GM12878 (cell line): ENCODE data around the gene DNAJA4. TPM values are rescaled to one million over a fixed set of nuclear protein-coding genes. Genes with fewer than 3 reads are reported as not detected.

Source experiments
- BCL11A ChIP-seq: IDR thresholded peaks from 2 replicates; pipeline ENCODE4 v1.6.1; 2011; ENCODE audit warnings: low read depth, low read length
- BMI1 ChIP-seq: fragments of 450-650 bp; IDR thresholded peaks from 2 replicates; pipeline ENCODE4 v1.6.1; 2016; ENCODE audit warnings: mild to moderate bottlenecking, moderate library complexity, borderline replicate concordance
- CBFB ChIP-seq: IDR thresholded peaks from 2 replicates; pipeline ENCODE4 v1.6.1; 2016; ENCODE audit warnings: antibody characterized with exemption, low read depth
- CREM ChIP-seq: IDR thresholded peaks from 2 replicates; pipeline ENCODE4 v1.6.1; 2014; ENCODE audit warnings: antibody characterized with exemption, low read depth
- GABPA ChIP-seq: IDR thresholded peaks from 2 replicates; pipeline ENCODE4 v1.6.1; 2014; ENCODE audit warnings: antibody characterized with exemption, low read depth, mild to moderate bottlenecking, inconsistent platforms
- HDAC6 ChIP-seq: fragments of 200-600 bp; sonication (generic); IDR thresholded peaks from one replicate; pipeline ENCODE4 v1.8.0; 2017; ENCODE audit warnings: antibody characterized with exemption; ENCODE audit not compliant: unreplicated experiment
- IKZF1 ChIP-seq: fragments of 450-650 bp; conservative IDR thresholded peaks from 2 replicates; pipeline ENCODE4 v1.6.1; 2017; ENCODE audit warnings: antibody characterized with exemption, mild to moderate bottlenecking
- IRF4 ChIP-seq: IDR thresholded peaks from 2 replicates; pipeline ENCODE4 v1.6.1; 2011; ENCODE audit warnings: low read depth, low read length
- JUND ChIP-seq: IDR thresholded peaks from 2 replicates; pipeline ENCODE4 v1.6.1; 2012; ENCODE audit warnings: low read depth, mild to moderate bottlenecking, low read length, improper control_type of control experiment, moderate library complexity
- KAT2A ChIP-seq: conservative IDR thresholded peaks from 2 replicates; pipeline ENCODE4 v1.6.1; 2011; ENCODE audit warnings: low read depth, low read length; ENCODE audit not compliant: control insufficient read depth
- MTA3 ChIP-seq: IDR thresholded peaks from 2 replicates; pipeline ENCODE4 v1.6.1; 2012; ENCODE audit warnings: low read length, inconsistent platforms, borderline replicate concordance
- MYC ChIP-seq: IDR thresholded peaks from 2 replicates; pipeline ENCODE4 v1.6.1; 2011; ENCODE audit warnings: mild to moderate bottlenecking, low read length, moderate library complexity, inconsistent platforms; ENCODE audit not compliant: insufficient read depth, insufficient replicate concordance, insufficient read length, severe bottlenecking
- NFYA ChIP-seq: IDR thresholded peaks from 2 replicates; pipeline ENCODE4 v1.6.1; 2011; ENCODE audit warnings: low read depth, mild to moderate bottlenecking, low read length, improper control_type of control experiment, borderline replicate concordance
- NR2C2 ChIP-seq: IDR thresholded peaks from 2 replicates; pipeline ENCODE4 v1.6.1; 2011; ENCODE audit warnings: borderline replicate concordance, low read depth; ENCODE audit not compliant: control insufficient read depth, insufficient read length
- PAX5 ChIP-seq: IDR thresholded peaks from 2 replicates; pipeline ENCODE4 v1.6.1; 2011; ENCODE audit warnings: low read depth, low read length, borderline replicate concordance
- PRDM15 ChIP-seq: fragments of 450-650 bp; formaldehyde crosslinking; IDR thresholded peaks from 2 replicates; pipeline ENCODE4 v1.4.0; 2020; ENCODE audit warnings: mild to moderate bottlenecking, moderate library complexity
- SREBF2 ChIP-seq: IDR thresholded peaks from 2 replicates; pipeline ENCODE4 v1.6.1; 2012; ENCODE audit warnings: mild to moderate bottlenecking, low read length
- TCF12 ChIP-seq: IDR thresholded peaks from 2 replicates; pipeline ENCODE4 v1.6.1; 2011; ENCODE audit warnings: low read depth, mild to moderate bottlenecking, low read length
- YY1 ChIP-seq: IDR thresholded peaks from 2 replicates; pipeline ENCODE4 v1.6.1; 2011; ENCODE audit warnings: low read depth, mild to moderate bottlenecking, low read length
- polyA plus RNA-seq, 11 experiments: library from polyadenylated mRNA; depleted of rRNA in 4 of 11; unstranded in 6 of 11; stranded (reverse) in 5 of 11; fragments of >200 nt; fragmentation: Nextera tagmentation in 4 of 11; fragmentation: Illumina TruSeq in 1 of 11; extraction: Ambion mirVana in 4 of 11; extraction: Trizol in 1 of 11; gene quantifications; 1 replicate in 1 of 11; 2 replicates in 10 of 11; pipeline versions ENCODE4 v1.2.1 to v1.2.3, GENCODE V29; 2011 to 2016; ENCODE audit warnings: inconsistent platforms in 2 of 11, missing spikeins in 2 of 11, low read depth in 1 of 11
- total RNA-seq, 4 experiments: library from RNA; depleted of rRNA in 3 of 4; stranded (reverse); fragments of >200 nt in 3 of 4; fragmentation: Illumina TruSeq in 1 of 4; extraction: Trizol in 1 of 4; gene quantifications; 2 replicates each; pipeline versions ENCODE4 v1.2.1 to v1.2.3, GENCODE V29; 2013 to 2021
- TF ChIP-seq, protein P1 (sequence below): fragments of 450-650 bp; IDR thresholded peaks from 2 replicates; pipeline ENCODE4 v1.6.1; 2017; ENCODE audit warnings: borderline replicate concordance
- TF ChIP-seq, protein P2 (sequence below): IDR thresholded peaks from 2 replicates; pipeline ENCODE4 v1.6.1; 2012; ENCODE audit warnings: low read depth, low read length, improper control_type of control experiment
- TF ChIP-seq, protein P3 (sequence below): fragments of 450-650 bp; IDR thresholded peaks from 2 replicates; pipeline ENCODE4 v1.6.1; 2017; ENCODE audit warnings: low read depth, mild to moderate bottlenecking, moderate library complexity
- TF ChIP-seq, protein P4 (sequence below): IDR thresholded peaks from 2 replicates; pipeline ENCODE4 v1.6.1; 2011; ENCODE audit warnings: borderline replicate concordance, low read depth, mild to moderate bottlenecking, moderate library complexity, low read length; ENCODE audit not compliant: insufficient read depth, poor library complexity, severe bottlenecking

Gene DNAJA4
- total and polyA plus RNA-seq, 10 of the 15 experiments (the other 5 are each of a cell fraction or from before 2014, with no cell fraction given) = 0.01 to 10.4 (median 4.1) TPM

GRCh38 chr15:78301326-78301725 lies 37.0 kb downstream of the DNAJA4 start (continued):
- TF ChIP-seq PAX5 (no peak), NFYA (no peak), MYC (no peak), NR2C2 (no peak), KAT2A (no peak), IKZF1 (peak; percentile 35; the same call in 1 of the 2 replicates), CREM (no peak; the same call in 1 of the 2 replicates), SREBF2 (no peak), MTA3 (no peak), BCL11A (no peak), GABPA (no peak), BMI1 (no peak), YY1 (no peak), HDAC6 (no peak), CBFB (no peak), JUND (no peak), TCF12 (peak; percentile 72; the same call in 1 of the 2 replicates), IRF4 (peak; percentile 69; the same call in 1 of the 2 replicates), PRDM15 (CRISPR knock-in tag) (no peak)
- TF ChIP-seq, protein P1, sequence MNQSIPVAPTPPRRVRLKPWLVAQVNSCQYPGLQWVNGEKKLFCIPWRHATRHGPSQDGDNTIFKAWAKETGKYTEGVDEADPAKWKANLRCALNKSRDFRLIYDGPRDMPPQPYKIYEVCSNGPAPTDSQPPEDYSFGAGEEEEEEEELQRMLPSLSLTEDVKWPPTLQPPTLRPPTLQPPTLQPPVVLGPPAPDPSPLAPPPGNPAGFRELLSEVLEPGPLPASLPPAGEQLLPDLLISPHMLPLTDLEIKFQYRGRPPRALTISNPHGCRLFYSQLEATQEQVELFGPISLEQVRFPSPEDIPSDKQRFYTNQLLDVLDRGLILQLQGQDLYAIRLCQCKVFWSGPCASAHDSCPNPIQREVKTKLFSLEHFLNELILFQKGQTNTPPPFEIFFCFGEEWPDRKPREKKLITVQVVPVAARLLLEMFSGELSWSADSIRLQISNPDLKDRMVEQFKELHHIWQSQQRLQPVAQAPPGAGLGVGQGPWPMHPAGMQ = no peak
- TF ChIP-seq, protein P2, sequence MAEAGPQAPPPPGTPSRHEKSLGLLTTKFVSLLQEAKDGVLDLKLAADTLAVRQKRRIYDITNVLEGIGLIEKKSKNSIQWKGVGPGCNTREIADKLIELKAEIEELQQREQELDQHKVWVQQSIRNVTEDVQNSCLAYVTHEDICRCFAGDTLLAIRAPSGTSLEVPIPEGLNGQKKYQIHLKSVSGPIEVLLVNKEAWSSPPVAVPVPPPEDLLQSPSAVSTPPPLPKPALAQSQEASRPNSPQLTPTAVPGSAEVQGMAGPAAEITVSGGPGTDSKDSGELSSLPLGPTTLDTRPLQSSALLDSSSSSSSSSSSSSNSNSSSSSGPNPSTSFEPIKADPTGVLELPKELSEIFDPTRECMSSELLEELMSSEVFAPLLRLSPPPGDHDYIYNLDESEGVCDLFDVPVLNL = no peak
- TF ChIP-seq, protein P3, sequence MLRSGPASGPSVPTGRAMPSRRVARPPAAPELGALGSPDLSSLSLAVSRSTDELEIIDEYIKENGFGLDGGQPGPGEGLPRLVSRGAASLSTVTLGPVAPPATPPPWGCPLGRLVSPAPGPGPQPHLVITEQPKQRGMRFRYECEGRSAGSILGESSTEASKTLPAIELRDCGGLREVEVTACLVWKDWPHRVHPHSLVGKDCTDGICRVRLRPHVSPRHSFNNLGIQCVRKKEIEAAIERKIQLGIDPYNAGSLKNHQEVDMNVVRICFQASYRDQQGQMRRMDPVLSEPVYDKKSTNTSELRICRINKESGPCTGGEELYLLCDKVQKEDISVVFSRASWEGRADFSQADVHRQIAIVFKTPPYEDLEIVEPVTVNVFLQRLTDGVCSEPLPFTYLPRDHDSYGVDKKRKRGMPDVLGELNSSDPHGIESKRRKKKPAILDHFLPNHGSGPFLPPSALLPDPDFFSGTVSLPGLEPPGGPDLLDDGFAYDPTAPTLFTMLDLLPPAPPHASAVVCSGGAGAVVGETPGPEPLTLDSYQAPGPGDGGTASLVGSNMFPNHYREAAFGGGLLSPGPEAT = no peak
- TF ChIP-seq, protein P4, sequence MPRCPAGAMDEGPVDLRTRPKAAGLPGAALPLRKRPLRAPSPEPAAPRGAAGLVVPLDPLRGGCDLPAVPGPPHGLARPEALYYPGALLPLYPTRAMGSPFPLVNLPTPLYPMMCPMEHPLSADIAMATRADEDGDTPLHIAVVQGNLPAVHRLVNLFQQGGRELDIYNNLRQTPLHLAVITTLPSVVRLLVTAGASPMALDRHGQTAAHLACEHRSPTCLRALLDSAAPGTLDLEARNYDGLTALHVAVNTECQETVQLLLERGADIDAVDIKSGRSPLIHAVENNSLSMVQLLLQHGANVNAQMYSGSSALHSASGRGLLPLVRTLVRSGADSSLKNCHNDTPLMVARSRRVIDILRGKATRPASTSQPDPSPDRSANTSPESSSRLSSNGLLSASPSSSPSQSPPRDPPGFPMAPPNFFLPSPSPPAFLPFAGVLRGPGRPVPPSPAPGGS = peak; percentile 94
